GM19468 (cell line): Measurements from ENCODE around the gene WARS2.
"Not testable (repeated sequence)": the region's sequence is repeated elsewhere in the genome, so short reads cannot be mapped to it uniquely, and the experiment has no call there.

Source experiments
- ATAC-seq: cut with Tn5 transposase; IDR thresholded peaks from one replicate; pipeline ENCODE4 v1.9.1; 2021; ENCODE audit warnings: mild to moderate bottlenecking, moderate library complexity, moderate number of reproducible peaks; ENCODE audit not compliant: unreplicated experiment; ENCODE audit errors: extremely low read depth

WARS2 gene

DNA sequence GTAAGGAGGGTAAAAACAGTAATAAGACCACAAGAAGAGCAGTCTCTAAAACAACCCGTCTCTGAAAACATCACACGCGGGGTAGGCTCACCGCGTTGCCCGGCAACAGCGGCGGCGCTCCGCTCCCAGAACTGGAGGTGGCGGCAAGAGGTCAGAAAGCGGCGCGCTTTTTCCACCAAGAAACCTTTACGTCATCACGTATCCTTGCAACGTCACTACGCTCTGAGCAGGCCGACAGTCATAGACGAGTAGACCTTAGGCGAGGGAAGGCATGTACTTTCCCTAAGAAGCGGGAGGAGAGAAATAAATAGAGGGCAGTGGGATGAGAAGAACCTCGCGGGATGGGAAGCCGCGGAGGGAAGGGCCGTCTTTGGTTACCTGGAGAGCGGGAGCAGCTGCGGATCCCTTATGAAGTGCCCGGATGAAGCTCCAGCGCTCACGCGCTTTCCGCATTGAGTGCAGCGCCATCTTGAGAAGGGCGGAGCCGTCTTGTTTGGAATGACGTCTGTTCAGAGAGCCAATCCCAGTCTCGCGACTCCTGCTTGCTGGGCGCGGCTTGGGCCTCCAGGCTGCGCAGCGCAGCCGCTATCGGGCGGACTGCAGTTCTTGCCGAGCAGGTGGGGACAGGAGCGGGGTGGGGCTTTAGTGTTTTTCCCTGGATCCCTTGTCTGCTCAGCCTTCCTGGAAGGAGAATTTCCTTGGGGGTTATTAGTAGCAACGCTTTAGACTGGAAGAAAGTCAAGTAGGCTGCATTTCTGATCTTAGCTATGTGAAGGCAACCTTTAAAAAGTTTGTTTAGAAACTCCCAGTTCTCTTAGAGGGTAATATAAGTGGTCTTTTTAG is at the start of gene WARS2:
Gene WARS2 (minus strand): TSS at position 477 of the 843 bp plus-strand sequence. CDS start 9 bp downstream, at position 468.
- ATAC-seq = peak; percentile 95

- ATAC-seq = no peak
These were observed 48.5 kb upstream of the WARS2 start for GRCh38 chr1:119188926-119189325.

- ATAC-seq = no peak
These were observed 47.0 kb upstream of the WARS2 start for GRCh38 chr1:119187416-119187815.

DNA sequence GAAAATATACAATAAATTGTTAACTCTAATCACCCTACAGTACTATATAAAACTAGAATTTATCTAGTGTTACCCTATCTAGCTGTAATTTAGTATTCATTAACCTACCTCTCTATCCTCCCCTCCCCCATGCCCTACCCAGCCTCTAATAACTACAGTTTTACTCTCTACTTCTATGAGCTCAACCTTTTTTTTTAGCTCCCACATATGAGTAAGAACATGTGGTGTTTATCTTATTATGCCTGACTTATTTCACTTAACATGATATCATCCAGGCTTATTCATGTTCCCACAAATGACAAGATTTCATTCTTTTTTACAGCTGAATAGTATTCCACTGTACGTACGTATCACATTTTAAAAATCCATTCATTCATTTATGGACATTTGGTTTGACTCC is 46.0 kb upstream of the WARS2 start:
- ATAC-seq = no peak

DNA sequence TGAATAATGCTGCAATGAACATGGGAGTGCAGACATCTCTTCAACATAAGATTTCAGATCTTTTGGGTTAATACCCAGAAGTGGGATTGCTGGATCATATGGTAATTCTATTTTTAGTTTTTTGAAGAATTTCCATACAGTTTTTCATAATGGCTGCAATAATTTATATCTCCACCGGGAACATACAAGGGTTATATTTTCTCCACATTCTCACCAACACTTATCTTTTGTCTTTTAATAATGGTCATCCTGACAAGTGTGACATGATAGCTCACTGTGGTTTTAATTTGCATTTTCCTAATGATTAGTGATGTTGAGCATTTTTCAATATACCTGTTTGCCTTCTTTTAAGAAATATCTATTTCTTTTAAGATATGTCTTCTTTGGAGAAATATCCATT is 44.5 kb upstream of the WARS2 start:
- ATAC-seq = no peak

- no peak for ATAC-seq
These were observed 40.8 kb upstream of the WARS2 start for GRCh38 chr1:119181218-119181617.

DNA sequence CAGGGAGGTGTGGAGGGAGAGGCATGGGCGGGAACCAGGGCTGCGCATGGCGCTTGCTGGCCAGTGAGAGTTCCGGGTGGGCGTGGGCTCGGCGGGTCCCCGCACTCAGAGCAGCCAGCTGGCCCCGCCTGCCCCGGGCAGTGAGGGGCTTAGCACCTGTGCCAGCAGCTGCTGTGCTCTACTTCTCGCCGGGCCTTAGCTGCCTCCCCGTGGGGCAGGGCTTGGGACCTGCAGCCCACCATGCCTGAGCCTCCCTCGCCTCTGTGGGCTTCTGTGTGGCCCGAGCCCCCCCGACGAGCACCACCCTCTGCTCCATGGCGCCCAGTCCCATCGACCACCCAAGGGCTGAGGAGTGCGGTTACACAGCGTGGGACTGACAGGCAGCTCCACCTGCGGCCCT is 38.6 kb upstream of the WARS2 start:
- no peak for ATAC-seq

GRCh38 chr1:119172927-119173326 is 32.5 kb upstream of the WARS2 start:
- not testable (repeated sequence) for ATAC-seq

DNA sequence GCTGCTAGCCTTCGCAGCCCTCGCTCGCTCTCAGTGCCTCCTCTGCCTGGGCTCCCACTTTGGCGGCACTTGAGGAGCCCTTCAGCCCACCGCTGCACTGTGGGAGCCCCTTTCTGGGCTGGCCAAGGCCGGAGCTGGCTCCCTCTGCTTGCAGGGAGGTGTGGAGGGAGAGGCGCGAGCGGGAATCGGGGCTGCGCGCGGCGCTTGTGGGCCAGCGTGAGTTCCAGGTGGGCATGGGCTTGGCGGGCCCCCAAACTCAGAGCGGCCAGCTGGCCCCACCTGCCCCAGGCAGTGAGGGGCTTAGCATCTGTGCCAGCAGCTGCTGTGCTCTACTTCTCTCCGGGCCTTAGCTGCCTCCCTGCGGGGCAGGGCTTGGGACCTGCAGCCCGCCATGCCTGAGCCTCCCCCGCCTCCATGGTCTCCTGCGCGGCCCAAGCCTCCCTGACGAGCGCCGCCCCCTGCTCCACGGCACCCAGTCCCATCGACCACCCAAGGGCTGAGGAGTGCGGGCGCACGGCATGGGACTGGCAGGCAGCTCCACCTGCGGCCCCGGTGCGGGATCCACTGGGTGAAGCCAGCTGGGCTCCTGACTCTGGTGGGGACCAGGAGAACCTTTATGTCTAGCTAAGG is 31.0 kb upstream of the WARS2 start:
- not testable (repeated sequence) for ATAC-seq

- no peak for ATAC-seq
These were observed 22.9 kb upstream of the WARS2 start for GRCh38 chr1:119163396-119163795.

- ATAC-seq = no peak
These were observed 20.4 kb upstream of the WARS2 start for GRCh38 chr1:119160866-119161265.

DNA sequence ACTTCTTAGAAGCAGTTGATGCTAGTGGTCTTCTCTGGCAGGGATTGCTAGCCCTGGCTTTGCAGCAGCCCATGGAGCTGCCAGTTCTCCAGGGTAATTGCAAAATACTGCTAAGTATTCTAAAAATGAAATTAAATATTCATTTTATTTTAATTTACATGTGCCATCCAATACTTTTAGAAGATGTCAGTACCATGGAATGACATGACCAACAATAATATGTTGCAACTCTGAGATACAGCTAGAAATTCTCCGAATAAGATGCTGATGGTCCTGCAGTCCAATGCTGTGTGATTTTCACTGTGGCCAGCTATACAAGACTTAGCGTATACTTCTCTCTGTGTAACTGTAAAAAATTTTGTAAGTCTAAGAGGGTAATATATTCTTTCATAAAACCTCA is 20.0 kb upstream of the WARS2 start:
- ATAC-seq = no peak

GRCh38 chr1:119159966-119160365 is 19.5 kb upstream of the WARS2 start:
- ATAC-seq = no peak

- no peak for ATAC-seq
These were observed 18.7 kb upstream of the WARS2 start for GRCh38 chr1:119159111-119159510.

- ATAC-seq = not testable (repeated sequence)
These were observed 16.3 kb upstream of the WARS2 start for GRCh38 chr1:119156761-119157160.

GRCh38 chr1:119155069-119155468 is 14.6 kb upstream of the WARS2 start:
- ATAC-seq = not testable (repeated sequence)

DNA sequence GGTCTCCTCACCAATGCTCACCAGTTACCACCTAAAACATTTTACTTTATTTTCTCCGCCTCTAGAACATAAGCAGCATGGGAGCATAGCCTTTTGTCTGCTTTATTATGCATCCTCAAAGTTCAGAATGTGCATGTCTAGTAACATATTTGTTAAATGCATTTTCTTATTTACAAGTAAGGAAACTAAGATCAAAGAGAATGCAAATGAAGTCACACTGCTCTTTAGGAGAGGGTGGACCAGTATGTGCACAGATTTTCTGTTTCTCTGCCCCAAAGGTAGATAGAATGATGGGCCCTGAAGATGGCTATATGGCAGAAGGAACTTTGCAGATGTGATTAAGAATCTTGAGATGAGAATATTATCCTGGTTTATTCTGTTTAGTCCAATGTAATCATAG is 9.7 kb upstream of the WARS2 start:
- no peak for ATAC-seq

DNA sequence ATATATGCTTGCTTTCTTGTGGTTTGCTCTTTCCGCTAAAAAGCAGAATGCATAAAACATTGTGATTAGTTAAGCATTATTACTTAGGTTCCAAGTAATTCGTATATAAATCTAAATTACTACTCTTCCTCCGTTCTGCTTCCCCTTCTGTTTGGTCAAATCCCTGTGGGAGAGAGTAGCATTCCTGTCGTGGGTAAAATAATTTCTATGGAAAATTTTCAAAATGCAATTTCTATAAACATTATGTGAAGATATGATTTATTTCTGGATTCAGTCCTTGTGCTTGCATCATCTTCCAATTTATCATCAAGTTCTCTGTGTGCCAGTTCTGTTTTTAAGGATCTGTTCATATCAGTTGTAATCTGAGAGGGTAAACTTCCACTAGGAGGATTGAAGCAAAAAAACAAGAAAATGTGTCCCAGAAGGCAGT is 7.2 kb upstream of the WARS2 start:
- no peak for ATAC-seq

GRCh38 chr1:119146466-119146865 is 6.0 kb upstream of the WARS2 start:
- no peak for ATAC-seq

GRCh38 chr1:119144813-119145212 is 4.4 kb upstream of the WARS2 start:
- ATAC-seq = no peak

- ATAC-seq = no peak
These were observed 3.3 kb upstream of the WARS2 start for GRCh38 chr1:119143706-119144105.

- ATAC-seq = no peak
These were observed 1.2 kb upstream of the WARS2 start for GRCh38 chr1:119141660-119142059.
